WTC11 (cell line): ENCODE data around the gene GUCY2C.

Source experiments
- GRHL2 ChIP-seq: fragments of 250-450 bp; sonication (Bioruptor Pico); IDR thresholded peaks from 2 replicates; pipeline ENCODE4 v1.8.0; 2022; ENCODE audit warnings: mild to moderate bottlenecking, moderate library complexity; ENCODE audit not compliant: insufficient replicate concordance, severe bottlenecking
- IRF2 ChIP-seq: sonication (generic); formaldehyde crosslinking; IDR thresholded peaks from 2 replicates; pipeline ENCODE4 v1.8.0; 2022; ENCODE audit warnings: low read depth, missing genetic modification reagents, borderline replicate concordance
- NFYB ChIP-seq: sonication (generic); formaldehyde crosslinking; conservative IDR thresholded peaks from 2 replicates; pipeline ENCODE4 v1.8.0; 2022; ENCODE audit warnings: low read depth, missing genetic modification reagents
- NR2C2 ChIP-seq: sonication (generic); formaldehyde crosslinking; IDR thresholded peaks from 2 replicates; pipeline ENCODE4 v1.8.0; 2022; ENCODE audit warnings: mild to moderate bottlenecking, missing genetic modification reagents
- SMAD3 ChIP-seq: sonication (generic); formaldehyde crosslinking; IDR thresholded peaks from 2 replicates; pipeline ENCODE4 v1.8.0; 2022; ENCODE audit warnings: missing genetic modification reagents, mild to moderate bottlenecking, borderline replicate concordance
- TF ChIP-seq, protein P1 (sequence below): fragments of 200-600 bp; IDR thresholded peaks from 2 replicates; pipeline ENCODE4 v1.8.0; 2022; ENCODE audit warnings: antibody characterized with exemption
- TF ChIP-seq, protein P2 (sequence below): sonication (generic); formaldehyde crosslinking; IDR thresholded peaks from 2 replicates; pipeline ENCODE4 v1.8.0; 2022; ENCODE audit warnings: missing genetic modification reagents
- TF ChIP-seq, protein P3 (sequence below): sonication (generic); formaldehyde crosslinking; IDR thresholded peaks from 2 replicates; pipeline ENCODE4 v1.8.1; 2023; ENCODE audit warnings: mild to moderate bottlenecking, missing genetic modification reagents
- TF ChIP-seq, protein P4 (sequence below): sonication (generic); formaldehyde crosslinking; IDR thresholded peaks from 2 replicates; pipeline ENCODE4 v1.8.1; 2023; ENCODE audit warnings: mild to moderate bottlenecking, missing genetic modification reagents, borderline replicate concordance
- TF ChIP-seq, protein P5 (sequence below): fragments of 250-450 bp; sonication (Bioruptor Pico); IDR thresholded peaks from 2 replicates; pipeline ENCODE4 v1.9.0; 2021; ENCODE audit warnings: mild to moderate bottlenecking
- TF ChIP-seq, protein P6 (sequence below): fragments of 250-450 bp; sonication (Bioruptor Pico); conservative IDR thresholded peaks from 2 replicates; pipeline ENCODE4 v1.9.0; 2021; ENCODE audit warnings: mild to moderate bottlenecking
- TF ChIP-seq, protein P7 (sequence below): sonication (generic); formaldehyde crosslinking; conservative IDR thresholded peaks from 2 replicates; pipeline ENCODE4 v1.8.1; 2022; ENCODE audit warnings: mild to moderate bottlenecking, missing genetic modification reagents

DNA sequence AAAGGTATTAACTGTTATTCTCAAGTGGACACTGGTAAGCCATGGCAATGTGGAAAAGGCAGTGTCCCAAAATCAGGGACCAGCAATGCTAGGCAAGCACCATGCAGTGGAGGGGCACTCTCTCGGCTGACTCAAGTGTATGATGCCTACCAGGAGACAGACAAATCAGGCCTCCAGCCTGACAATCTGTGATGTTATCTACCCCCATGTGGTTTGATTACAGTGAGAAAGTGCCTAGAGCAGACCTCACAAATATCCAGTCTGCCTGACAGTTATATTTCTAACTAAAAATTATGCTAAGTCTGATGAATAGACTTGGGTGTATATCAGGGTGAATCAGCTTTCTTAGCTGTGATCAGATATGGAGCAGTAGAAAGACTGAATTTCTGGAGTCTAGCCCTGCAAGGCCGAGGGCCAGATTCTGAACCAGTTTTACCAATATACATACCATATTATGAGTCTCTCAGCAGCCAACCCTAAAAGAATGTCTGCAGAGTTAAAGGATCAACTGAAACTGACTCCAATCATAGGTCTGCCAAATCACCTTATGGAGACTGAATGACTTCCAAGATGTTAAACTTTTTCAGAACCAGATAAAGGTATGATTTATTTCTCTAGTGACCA, 132.0 kb downstream of the GUCY2C start:
- TF ChIP-seq, protein P1, sequence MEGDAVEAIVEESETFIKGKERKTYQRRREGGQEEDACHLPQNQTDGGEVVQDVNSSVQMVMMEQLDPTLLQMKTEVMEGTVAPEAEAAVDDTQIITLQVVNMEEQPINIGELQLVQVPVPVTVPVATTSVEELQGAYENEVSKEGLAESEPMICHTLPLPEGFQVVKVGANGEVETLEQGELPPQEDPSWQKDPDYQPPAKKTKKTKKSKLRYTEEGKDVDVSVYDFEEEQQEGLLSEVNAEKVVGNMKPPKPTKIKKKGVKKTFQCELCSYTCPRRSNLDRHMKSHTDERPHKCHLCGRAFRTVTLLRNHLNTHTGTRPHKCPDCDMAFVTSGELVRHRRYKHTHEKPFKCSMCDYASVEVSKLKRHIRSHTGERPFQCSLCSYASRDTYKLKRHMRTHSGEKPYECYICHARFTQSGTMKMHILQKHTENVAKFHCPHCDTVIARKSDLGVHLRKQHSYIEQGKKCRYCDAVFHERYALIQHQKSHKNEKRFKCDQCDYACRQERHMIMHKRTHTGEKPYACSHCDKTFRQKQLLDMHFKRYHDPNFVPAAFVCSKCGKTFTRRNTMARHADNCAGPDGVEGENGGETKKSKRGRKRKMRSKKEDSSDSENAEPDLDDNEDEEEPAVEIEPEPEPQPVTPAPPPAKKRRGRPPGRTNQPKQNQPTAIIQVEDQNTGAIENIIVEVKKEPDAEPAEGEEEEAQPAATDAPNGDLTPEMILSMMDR, result no peak
- TF ChIP-seq GRHL2 (CRISPR knock-in tag) (no peak), NR2C2 (CRISPR knock-in tag) (no peak), SMAD3 (CRISPR knock-in tag) (no peak), NFYB (CRISPR knock-in tag) (no peak), IRF2 (CRISPR knock-in tag) (no peak)
- TF ChIP-seq, protein P2, sequence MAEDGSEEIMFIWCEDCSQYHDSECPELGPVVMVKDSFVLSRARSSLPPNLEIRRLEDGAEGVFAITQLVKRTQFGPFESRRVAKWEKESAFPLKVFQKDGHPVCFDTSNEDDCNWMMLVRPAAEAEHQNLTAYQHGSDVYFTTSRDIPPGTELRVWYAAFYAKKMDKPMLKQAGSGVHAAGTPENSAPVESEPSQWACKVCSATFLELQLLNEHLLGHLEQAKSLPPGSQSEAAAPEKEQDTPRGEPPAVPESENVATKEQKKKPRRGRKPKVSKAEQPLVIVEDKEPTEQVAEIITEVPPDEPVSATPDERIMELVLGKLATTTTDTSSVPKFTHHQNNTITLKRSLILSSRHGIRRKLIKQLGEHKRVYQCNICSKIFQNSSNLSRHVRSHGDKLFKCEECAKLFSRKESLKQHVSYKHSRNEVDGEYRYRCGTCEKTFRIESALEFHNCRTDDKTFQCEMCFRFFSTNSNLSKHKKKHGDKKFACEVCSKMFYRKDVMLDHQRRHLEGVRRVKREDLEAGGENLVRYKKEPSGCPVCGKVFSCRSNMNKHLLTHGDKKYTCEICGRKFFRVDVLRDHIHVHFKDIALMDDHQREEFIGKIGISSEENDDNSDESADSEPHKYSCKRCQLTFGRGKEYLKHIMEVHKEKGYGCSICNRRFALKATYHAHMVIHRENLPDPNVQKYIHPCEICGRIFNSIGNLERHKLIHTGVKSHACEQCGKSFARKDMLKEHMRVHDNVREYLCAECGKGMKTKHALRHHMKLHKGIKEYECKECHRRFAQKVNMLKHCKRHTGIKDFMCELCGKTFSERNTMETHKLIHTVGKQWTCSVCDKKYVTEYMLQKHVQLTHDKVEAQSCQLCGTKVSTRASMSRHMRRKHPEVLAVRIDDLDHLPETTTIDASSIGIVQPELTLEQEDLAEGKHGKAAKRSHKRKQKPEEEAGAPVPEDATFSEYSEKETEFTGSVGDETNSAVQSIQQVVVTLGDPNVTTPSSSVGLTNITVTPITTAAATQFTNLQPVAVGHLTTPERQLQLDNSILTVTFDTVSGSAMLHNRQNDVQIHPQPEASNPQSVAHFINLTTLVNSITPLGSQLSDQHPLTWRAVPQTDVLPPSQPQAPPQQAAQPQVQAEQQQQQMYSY, result no peak
- TF ChIP-seq, protein P3, sequence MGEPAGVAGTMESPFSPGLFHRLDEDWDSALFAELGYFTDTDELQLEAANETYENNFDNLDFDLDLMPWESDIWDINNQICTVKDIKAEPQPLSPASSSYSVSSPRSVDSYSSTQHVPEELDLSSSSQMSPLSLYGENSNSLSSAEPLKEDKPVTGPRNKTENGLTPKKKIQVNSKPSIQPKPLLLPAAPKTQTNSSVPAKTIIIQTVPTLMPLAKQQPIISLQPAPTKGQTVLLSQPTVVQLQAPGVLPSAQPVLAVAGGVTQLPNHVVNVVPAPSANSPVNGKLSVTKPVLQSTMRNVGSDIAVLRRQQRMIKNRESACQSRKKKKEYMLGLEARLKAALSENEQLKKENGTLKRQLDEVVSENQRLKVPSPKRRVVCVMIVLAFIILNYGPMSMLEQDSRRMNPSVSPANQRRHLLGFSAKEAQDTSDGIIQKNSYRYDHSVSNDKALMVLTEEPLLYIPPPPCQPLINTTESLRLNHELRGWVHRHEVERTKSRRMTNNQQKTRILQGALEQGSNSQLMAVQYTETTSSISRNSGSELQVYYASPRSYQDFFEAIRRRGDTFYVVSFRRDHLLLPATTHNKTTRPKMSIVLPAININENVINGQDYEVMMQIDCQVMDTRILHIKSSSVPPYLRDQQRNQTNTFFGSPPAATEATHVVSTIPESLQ (CRISPR knock-in tag), result no peak
- TF ChIP-seq, protein P4, sequence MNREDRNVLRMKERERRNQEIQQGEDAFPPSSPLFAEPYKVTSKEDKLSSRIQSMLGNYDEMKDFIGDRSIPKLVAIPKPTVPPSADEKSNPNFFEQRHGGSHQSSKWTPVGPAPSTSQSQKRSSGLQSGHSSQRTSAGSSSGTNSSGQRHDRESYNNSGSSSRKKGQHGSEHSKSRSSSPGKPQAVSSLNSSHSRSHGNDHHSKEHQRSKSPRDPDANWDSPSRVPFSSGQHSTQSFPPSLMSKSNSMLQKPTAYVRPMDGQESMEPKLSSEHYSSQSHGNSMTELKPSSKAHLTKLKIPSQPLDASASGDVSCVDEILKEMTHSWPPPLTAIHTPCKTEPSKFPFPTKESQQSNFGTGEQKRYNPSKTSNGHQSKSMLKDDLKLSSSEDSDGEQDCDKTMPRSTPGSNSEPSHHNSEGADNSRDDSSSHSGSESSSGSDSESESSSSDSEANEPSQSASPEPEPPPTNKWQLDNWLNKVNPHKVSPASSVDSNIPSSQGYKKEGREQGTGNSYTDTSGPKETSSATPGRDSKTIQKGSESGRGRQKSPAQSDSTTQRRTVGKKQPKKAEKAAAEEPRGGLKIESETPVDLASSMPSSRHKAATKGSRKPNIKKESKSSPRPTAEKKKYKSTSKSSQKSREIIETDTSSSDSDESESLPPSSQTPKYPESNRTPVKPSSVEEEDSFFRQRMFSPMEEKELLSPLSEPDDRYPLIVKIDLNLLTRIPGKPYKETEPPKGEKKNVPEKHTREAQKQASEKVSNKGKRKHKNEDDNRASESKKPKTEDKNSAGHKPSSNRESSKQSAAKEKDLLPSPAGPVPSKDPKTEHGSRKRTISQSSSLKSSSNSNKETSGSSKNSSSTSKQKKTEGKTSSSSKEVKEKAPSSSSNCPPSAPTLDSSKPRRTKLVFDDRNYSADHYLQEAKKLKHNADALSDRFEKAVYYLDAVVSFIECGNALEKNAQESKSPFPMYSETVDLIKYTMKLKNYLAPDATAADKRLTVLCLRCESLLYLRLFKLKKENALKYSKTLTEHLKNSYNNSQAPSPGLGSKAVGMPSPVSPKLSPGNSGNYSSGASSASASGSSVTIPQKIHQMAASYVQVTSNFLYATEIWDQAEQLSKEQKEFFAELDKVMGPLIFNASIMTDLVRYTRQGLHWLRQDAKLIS, result no peak
- TF ChIP-seq, protein P5, sequence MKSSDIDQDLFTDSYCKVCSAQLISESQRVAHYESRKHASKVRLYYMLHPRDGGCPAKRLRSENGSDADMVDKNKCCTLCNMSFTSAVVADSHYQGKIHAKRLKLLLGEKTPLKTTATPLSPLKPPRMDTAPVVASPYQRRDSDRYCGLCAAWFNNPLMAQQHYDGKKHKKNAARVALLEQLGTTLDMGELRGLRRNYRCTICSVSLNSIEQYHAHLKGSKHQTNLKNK (CRISPR knock-in tag), result no peak
- TF ChIP-seq, protein P6, sequence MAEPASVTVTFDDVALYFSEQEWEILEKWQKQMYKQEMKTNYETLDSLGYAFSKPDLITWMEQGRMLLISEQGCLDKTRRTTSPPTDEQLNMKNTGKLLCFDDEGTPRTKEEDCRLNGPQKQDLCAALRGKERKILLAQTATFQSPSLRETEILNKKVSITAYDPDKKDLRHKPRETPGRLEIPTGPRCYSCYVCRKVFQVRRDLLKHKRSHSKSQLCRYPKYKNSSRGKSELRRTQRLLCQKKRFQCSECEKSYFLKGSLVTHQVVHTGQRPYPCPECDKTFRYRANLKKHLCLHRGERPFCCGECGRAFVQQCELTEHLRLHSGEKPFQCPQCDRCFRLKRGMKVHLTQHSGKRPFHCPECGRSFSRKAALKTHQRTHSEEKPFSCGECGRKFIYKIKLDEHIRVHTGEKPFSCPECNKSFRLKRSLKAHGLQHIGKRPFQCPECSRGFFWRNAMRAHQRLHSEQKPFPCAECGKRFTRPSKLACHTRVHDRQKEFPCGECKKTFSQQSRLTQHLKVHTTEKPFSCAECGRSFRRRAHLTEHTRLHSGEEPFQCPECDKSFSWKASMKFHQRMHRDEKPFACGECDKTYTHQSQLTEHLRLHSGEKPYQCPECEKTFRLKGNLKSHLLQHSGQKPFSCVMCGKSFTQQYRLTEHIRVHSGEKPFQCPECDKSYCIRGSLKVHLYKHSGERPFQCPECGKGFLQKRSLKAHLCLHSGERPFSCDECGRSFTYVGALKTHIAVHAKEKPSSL (CRISPR knock-in tag), result no peak
- TF ChIP-seq, protein P7, sequence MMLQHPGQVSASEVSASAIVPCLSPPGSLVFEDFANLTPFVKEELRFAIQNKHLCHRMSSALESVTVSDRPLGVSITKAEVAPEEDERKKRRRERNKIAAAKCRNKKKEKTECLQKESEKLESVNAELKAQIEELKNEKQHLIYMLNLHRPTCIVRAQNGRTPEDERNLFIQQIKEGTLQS (CRISPR knock-in tag), result no peak
